Measurements from ENCODE around the gene ERC1.
"Not testable (repeated sequence)": the region's sequence is repeated elsewhere in the genome, so short reads cannot be mapped to it uniquely, and the experiment has no call there.

The ERC1 gene

GRCh38 chr12:1318327-1319031, 327.5 kb downstream of the ERC1 start:
- no peak for DNase-seq (ENCODE audit: low read depth, low spot score)

- no peak for DNase-seq (ENCODE audit: low read depth, low spot score)
Measured at GRCh38 chr12:1319212-1319611, 328.2 kb downstream of the ERC1 start.

- DNase-seq (ENCODE audit: low read depth, low spot score): no peak
Measured at GRCh38 chr12:1320021-1320420, 329.0 kb downstream of the ERC1 start.

GRCh38 chr12:1322821-1323220, 331.8 kb downstream of the ERC1 start:
- DNase-seq (ENCODE audit: low read depth, low spot score): no peak

GRCh38 chr12:1324099-1324498, 333.1 kb downstream of the ERC1 start:
- DNase-seq (ENCODE audit: low read depth, low spot score): no peak

GRCh38 chr12:1324910-1325309, 333.9 kb downstream of the ERC1 start:
- DNase-seq (ENCODE audit: low read depth, low spot score): no peak

GRCh38 chr12:1325666-1326065, 334.6 kb downstream of the ERC1 start:
- DNase-seq (ENCODE audit: low read depth, low spot score): no peak

GRCh38 chr12:1326258-1326657, 335.2 kb downstream of the ERC1 start:
- DNase-seq (ENCODE audit: low read depth, low spot score): no peak

- no peak for DNase-seq (ENCODE audit: low read depth, low spot score)
Measured at GRCh38 chr12:1328391-1328790, 337.4 kb downstream of the ERC1 start.

- no peak for DNase-seq (ENCODE audit: low read depth, low spot score)
Measured at GRCh38 chr12:1329784-1330476, 338.9 kb downstream of the ERC1 start.

- DNase-seq (ENCODE audit: low read depth, low spot score): no peak
Measured at GRCh38 chr12:1330477-1330827, 339.4 kb downstream of the ERC1 start.

GRCh38 chr12:1332327-1332726, 341.3 kb downstream of the ERC1 start:
- no peak for DNase-seq (ENCODE audit: low read depth, low spot score)

- DNase-seq (ENCODE audit: low read depth, low spot score): no peak
Measured at GRCh38 chr12:1338483-1339177, 347.6 kb downstream of the ERC1 start.

- not testable (repeated sequence) for DNase-seq (ENCODE audit: low read depth, low spot score)
Measured at GRCh38 chr12:1339178-1339541, 348.1 kb downstream of the ERC1 start.

- no peak for DNase-seq (ENCODE audit: low read depth, low spot score)
Measured at GRCh38 chr12:1339618-1340319, 348.7 kb downstream of the ERC1 start.

- DNase-seq (ENCODE audit: low read depth, low spot score): not testable (repeated sequence)
Measured at GRCh38 chr12:1341270-1341669, 350.2 kb downstream of the ERC1 start.

GRCh38 chr12:1343422-1343821, 352.4 kb downstream of the ERC1 start:
- DNase-seq (ENCODE audit: low read depth, low spot score): no peak

GRCh38 chr12:1344245-1344644, 353.2 kb downstream of the ERC1 start:
- DNase-seq (ENCODE audit: low read depth, low spot score): no peak

- no peak for DNase-seq (ENCODE audit: low read depth, low spot score)
Measured at GRCh38 chr12:1346126-1346525, 355.1 kb downstream of the ERC1 start.

GRCh38 chr12:1347294-1347693, 356.3 kb downstream of the ERC1 start:
- DNase-seq (ENCODE audit: low read depth, low spot score): no peak

- no peak for DNase-seq (ENCODE audit: low read depth, low spot score)
Measured at GRCh38 chr12:1348606-1349005, 357.6 kb downstream of the ERC1 start.

Data from activated CD4-positive, CD25-positive, alpha-beta regulatory T cell treated with anti-CD3 and anti-CD28 coated beads, Interleukin-2, amount 50 U/mL, for 16 hours (primary cell).